Mesothelial cell of epicardium (in vitro differentiated cells): ENCODE measurements around the gene MACROH2A1. TPM values are rescaled to one million over a fixed set of nuclear protein-coding genes. Genes with fewer than 3 reads are reported as not detected.

Source experiments
- DNase-seq, 2 experiments: peaks; one replicate each; pipeline ENCODE4 v3.0.0; 2021; ENCODE audit warnings: low spot score in 2 of 2; ENCODE audit not compliant: unreplicated experiment in 2 of 2
- H3K27ac Mint-ChIP-seq: 2 replicates; pipeline ENCODE4 v1.8.0; 2021; ENCODE audit warnings: mixed read lengths
- H3K27me3 Mint-ChIP-seq: 2 replicates; pipeline ENCODE4 v1.8.0; 2021; ENCODE audit warnings: low read depth, mixed read lengths
- H3K36me3 Mint-ChIP-seq: 2 replicates; pipeline ENCODE4 v1.8.0; 2021; ENCODE audit warnings: mixed read lengths
- H3K4me1 Mint-ChIP-seq: 2 replicates; pipeline ENCODE4 v1.8.0; 2021; ENCODE audit warnings: mixed read lengths
- H3K4me3 Mint-ChIP-seq: 2 replicates; pipeline ENCODE4 v1.8.0; 2021; ENCODE audit warnings: mild to moderate bottlenecking, moderate library complexity, mixed read lengths
- H3K9me3 Mint-ChIP-seq: 2 replicates; pipeline ENCODE4 v1.8.0; 2021; ENCODE audit warnings: mixed read lengths
- CTCF ChIP-seq: fragments of 200-600 bp; sonication (generic); IDR thresholded peaks from one replicate; pipeline ENCODE4 v1.5.0; 2021; ENCODE audit warnings: antibody characterized with exemption; ENCODE audit not compliant: unreplicated experiment
- total RNA-seq: library from RNA; stranded (reverse); gene quantifications from 3 replicates; pipeline ENCODE4 v1.2.1, GENCODE V29; 2021

The MACROH2A1 gene
- total RNA-seq, 1 donor from 2014 or later = 276 TPM

GRCh38 chr5:135445306-135445985 lies 46.4 kb upstream of the MACROH2A1 start:
- Mint-ChIP-seq H3K36me3 (no peaks in the 10 kb centered on the region), H3K27me3 (peaks cover 8% of the 10 kb centered on the region), H3K4me3 (no peak overlapping the region), H3K27ac (peak overlapping the region; percentile 56), H3K4me1 (peaks cover 59% of the 10 kb centered on the region), H3K9me3 (no peaks in the 10 kb centered on the region)
- peak in 1 of 2 experiments; percentile 37 for DNase-seq
- TF ChIP-seq CTCF = no peak

GRCh38 chr5:135444881-135445280 lies 45.9 kb upstream of the MACROH2A1 start:
- Mint-ChIP-seq H3K4me1 (peaks cover 59% of the 10 kb centered on the region), H3K4me3 (no peak overlapping the region), H3K27ac (peak overlapping the region; percentile 43), H3K9me3 (no peaks in the 10 kb centered on the region), H3K27me3 (peaks cover 5% of the 10 kb centered on the region), H3K36me3 (no peaks in the 10 kb centered on the region)
- no peak for TF ChIP-seq CTCF
- peak in 1 of 2 experiments; percentile 9 for DNase-seq

GRCh38 chr5:135444360-135444759 lies 45.3 kb upstream of the MACROH2A1 start:
- Mint-ChIP-seq H3K27ac (peak overlapping the region; percentile 97), H3K9me3 (no peaks in the 10 kb centered on the region), H3K4me1 (peaks cover 60% of the 10 kb centered on the region), H3K4me3 (no peak overlapping the region), H3K27me3 (peaks cover 3% of the 10 kb centered on the region), H3K36me3 (no peaks in the 10 kb centered on the region)
- DNase-seq = peak in 1 of 2 experiments; percentile 36
- TF ChIP-seq CTCF = no peak

GRCh38 chr5:135443161-135443960 lies 44.3 kb upstream of the MACROH2A1 start:
- no peaks in the 10 kb centered on the region for H3K27me3 Mint-ChIP-seq
- DNase-seq = peak in 1 of 2 experiments; percentile 49
- peak overlapping the region; percentile 97 for H3K27ac Mint-ChIP-seq
- no peak for TF ChIP-seq CTCF
- H3K36me3 Mint-ChIP-seq = no peaks in the 10 kb centered on the region
- H3K4me1 Mint-ChIP-seq = peaks cover 66% of the 10 kb centered on the region
- H3K9me3 Mint-ChIP-seq = no peaks in the 10 kb centered on the region
- no peak overlapping the region for H3K4me3 Mint-ChIP-seq

- no peaks in the 10 kb centered on the region for H3K27me3 Mint-ChIP-seq
- no peaks in the 10 kb centered on the region for H3K36me3 Mint-ChIP-seq
- H3K4me1 Mint-ChIP-seq = peaks cover 74% of the 10 kb centered on the region
- peak in 1 of 2 experiments; percentile 31 for DNase-seq
- H3K9me3 Mint-ChIP-seq = no peaks in the 10 kb centered on the region
- peak overlapping the region; percentile 97 for H3K27ac Mint-ChIP-seq
- TF ChIP-seq CTCF = no peak
- no peak overlapping the region for H3K4me3 Mint-ChIP-seq
Measured at GRCh38 chr5:135442431-135443160, 43.6 kb upstream of the MACROH2A1 start.
